ENCODE measurements around the gene KCNJ14. TPM values are rescaled to one million over a fixed set of nuclear protein-coding genes. Genes with fewer than 3 reads are reported as not detected.

The KCNJ14 gene
- total and polyA plus RNA-seq, 5 donors from 2014 or later: 0.03 to 2.2 (median 0.23) TPM; not detected in 1

DNA sequence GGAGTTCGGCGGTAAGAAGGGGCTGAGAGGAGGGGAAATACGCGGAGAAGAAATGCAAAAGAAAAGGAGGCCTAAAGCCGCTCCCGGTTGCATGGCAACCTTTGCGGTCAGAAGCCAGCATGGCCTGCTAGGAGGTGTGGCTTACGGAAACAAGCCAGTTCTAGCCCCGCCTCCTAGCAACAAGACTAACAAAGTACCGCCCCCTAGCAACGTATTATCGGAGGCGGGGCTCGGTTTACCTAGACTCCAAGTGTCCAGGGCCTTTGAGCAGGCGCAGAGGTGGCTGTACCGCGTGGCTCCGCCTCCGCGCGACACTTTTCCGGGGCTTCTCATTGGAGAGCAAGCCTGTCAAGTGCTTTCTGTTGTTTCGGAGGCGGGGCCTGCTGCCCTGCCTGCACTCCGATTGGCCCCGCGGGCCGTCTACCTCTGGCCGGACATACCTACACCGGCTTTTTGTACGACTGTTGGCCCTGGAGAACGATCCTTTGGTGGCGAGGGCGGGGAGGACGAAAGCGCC lies 13.5 kb downstream of the KCNJ14 start:
- H3K9me3 ChIP-seq (ENCODE audit: control insufficient read depth in 2 of 2, low read length in 2 of 2): no peaks in the 10 kb centered on the region
- Mint-ChIP-seq H3K36me3 (peaks cover 11% of the 10 kb centered on the region), H3K27ac (peak overlapping the region; percentile 90 to 99 (median 92)), H3K27me3 (peaks cover 5% of the 10 kb centered on the region), H3K4me3 (peak overlapping the region; percentile 88 to 94 (median 92)), H3K4me1 (peaks cover 0 to 38% (median 10%) of the 10 kb centered on the region in 4 donors), H3K9me3 (no peaks in the 10 kb centered on the region)
- ATAC-seq (ENCODE audit: low read depth in 2 of 2) (peak; percentile 91 to 93), DNase-seq (peak; percentile 100)
- H3K4me3 ChIP-seq (ENCODE audit: low read depth, low read length): peak overlapping the region; percentile 72
- H3K27ac ChIP-seq (ENCODE audit: insufficient read depth, low read length, poor library complexity, severe bottlenecking): peak overlapping the region; percentile 82
- H3K27me3 ChIP-seq (ENCODE audit: control insufficient read depth, insufficient read depth, low read length): no peaks in the 10 kb centered on the region
- H3K4me1 ChIP-seq (ENCODE audit: control insufficient read depth, insufficient read depth, low read length, poor library complexity, severe bottlenecking): peaks cover 19% of the 10 kb centered on the region
- peaks cover 33% of the 10 kb centered on the region for H3K36me3 ChIP-seq (ENCODE audit: control insufficient read depth, insufficient read depth, low read length)

DNA sequence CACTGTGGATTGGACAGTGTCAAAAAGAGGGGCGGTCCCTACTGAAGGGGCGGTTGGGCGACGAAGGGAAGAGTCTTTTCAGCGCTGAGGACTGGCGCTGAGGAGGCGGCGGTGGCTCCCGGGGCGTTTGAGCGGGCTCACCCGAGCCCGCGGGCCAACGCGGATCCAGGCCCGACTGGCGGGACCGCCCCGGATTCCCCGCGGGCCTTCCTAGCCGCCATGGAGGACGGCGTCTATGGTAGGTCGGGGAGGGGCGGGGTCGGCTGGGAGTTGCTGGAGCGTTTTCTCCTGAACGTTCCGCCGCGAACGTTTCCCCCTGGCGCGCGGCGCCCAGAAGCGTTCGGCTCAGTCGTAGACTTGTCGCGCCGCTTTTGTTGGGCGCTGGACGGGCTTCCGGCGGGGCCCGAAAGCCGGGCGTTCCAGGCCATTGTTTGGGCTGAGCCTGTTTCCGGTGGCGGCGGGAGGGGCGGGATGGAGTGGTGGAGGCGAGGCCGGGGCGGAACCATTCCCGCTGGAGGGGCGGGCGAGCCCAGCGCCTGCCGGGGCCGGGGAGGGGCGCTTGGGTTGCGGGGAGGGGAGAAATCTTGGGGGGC lies 14.0 kb downstream of the KCNJ14 start, which contains the start of gene CYTH2:
Gene CYTH2, plus strand, starts transcription at position 81 of the 593 bp plus-strand sequence. Its CDS starts 139 bp downstream, at position 220.
- Histone ChIP-seq H3K27me3 (ENCODE audit: control insufficient read depth, insufficient read depth, low read length) (no peaks in the 10 kb centered on the region), H3K36me3 (ENCODE audit: control insufficient read depth, insufficient read depth, low read length) (peaks cover 39% of the 10 kb centered on the region), H3K4me1 (ENCODE audit: control insufficient read depth, insufficient read depth, low read length, poor library complexity, severe bottlenecking) (peaks cover 19% of the 10 kb centered on the region), H3K4me3 (ENCODE audit: low read depth, low read length) (peak within 1 kb of the TSS; percentile 72), H3K9me3 (ENCODE audit: control insufficient read depth in 2 of 2, low read length in 2 of 2) (no peaks in the 10 kb centered on the region), H3K27ac (ENCODE audit: insufficient read depth, low read length, poor library complexity, severe bottlenecking) (peak within 1 kb of the TSS; percentile 82)
- DNase-seq (peak in 2 of 3 donors; percentile 69 to 79), ATAC-seq (ENCODE audit: low read depth in 2 of 2) (peak; percentile 1 to 4)
- Mint-ChIP-seq H3K9me3 (no peaks in the 10 kb centered on the region), H3K36me3 (peaks cover 13% of the 10 kb centered on the region), H3K27me3 (peaks cover 5% of the 10 kb centered on the region), H3K4me1 (peaks cover 0 to 39% (median 11%) of the 10 kb centered on the region in 4 donors), H3K27ac (peak within 1 kb of the TSS; percentile 90 to 99 (median 92)), H3K4me3 (peak within 1 kb of the TSS; percentile 88 to 94 (median 92))

DNA sequence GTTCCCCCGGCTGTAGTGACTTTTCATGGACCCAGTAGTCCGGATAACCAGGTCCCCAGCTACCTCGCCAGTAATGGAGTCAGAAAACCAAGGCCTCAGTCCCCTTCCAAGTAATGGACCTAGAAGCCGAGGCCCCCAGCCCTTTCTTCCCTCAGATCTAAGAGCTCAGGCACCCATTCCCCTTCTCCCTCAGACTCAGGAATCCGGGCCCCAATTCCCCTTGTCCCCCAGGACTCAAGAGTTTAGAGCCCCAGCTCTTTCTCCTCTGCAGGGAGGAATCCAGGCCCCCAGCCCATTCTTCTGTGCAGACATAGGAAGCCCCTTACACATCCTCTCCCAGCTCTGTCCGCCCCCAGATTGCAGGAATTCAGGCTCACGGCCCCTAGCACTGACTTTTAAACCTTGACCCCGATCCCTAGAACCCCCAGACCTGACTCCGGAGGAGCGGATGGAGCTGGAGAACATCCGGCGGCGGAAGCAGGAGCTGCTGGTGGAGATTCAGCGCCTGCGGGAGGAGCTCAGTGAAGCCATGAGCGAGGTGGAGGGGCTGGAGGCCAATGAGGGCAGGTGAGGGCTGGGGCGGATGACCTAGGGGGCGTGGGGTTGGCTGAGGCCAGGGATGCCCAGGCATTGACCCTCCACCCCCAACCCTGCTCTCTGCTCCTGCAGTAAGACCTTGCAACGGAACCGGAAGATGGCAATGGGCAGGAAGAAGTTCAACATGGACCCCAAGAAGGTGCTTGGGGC lies 14.7 kb downstream of the KCNJ14 start:
- H3K27me3 Mint-ChIP-seq: peaks cover 5% of the 10 kb centered on the region
- Histone ChIP-seq H3K9me3 (ENCODE audit: control insufficient read depth in 2 of 2, low read length in 2 of 2) (no peaks in the 10 kb centered on the region), H3K4me1 (ENCODE audit: control insufficient read depth, insufficient read depth, low read length, poor library complexity, severe bottlenecking) (peaks cover 19% of the 10 kb centered on the region), H3K27ac (ENCODE audit: insufficient read depth, low read length, poor library complexity, severe bottlenecking) (peak overlapping the region; percentile 82), H3K27me3 (ENCODE audit: control insufficient read depth, insufficient read depth, low read length) (no peaks in the 10 kb centered on the region), H3K36me3 (ENCODE audit: control insufficient read depth, insufficient read depth, low read length) (peaks cover 46% of the 10 kb centered on the region), H3K4me3 (ENCODE audit: low read depth, low read length) (peak overlapping the region; percentile 41)
- no peak for DNase-seq
- peak overlapping the region in 2 of 3 donors; percentile 37 to 93 for H3K27ac Mint-ChIP-seq
- H3K4me3 Mint-ChIP-seq: peak overlapping the region; percentile 88 to 94 (median 92)
- H3K9me3 Mint-ChIP-seq: no peaks in the 10 kb centered on the region
- no peak for ATAC-seq (ENCODE audit: low read depth in 2 of 2)
- peaks cover 14% of the 10 kb centered on the region for H3K36me3 Mint-ChIP-seq
- H3K4me1 Mint-ChIP-seq: peaks cover 0 to 40% (median 11%) of the 10 kb centered on the region in 4 donors

DNA sequence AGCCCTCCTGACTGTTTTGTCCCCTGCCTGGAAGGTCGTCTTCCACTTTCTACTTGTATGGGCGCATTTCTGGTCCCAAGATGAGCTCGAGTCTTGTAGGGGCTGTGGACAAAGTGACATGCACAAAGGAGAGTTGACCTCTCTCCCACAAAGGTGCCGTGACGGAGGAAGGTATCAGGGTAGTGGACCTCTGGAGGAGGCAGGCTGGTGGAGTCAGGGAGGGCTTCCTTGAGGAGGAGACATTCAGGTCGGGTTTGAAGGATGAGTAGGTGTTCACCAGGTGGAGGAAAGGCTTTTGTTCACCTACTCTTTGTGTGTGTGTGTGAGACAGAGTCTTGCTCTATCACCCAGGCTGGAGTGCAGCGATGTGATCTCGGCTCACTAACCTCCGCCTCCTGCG lies 15.5 kb downstream of the KCNJ14 start:
- Histone ChIP-seq H3K4me3 (ENCODE audit: low read depth, low read length) (no peak overlapping the region), H3K9me3 (ENCODE audit: control insufficient read depth in 2 of 2, low read length in 2 of 2) (no peaks in the 10 kb centered on the region), H3K27ac (ENCODE audit: insufficient read depth, low read length, poor library complexity, severe bottlenecking) (no peak overlapping the region), H3K4me1 (ENCODE audit: control insufficient read depth, insufficient read depth, low read length, poor library complexity, severe bottlenecking) (peaks cover 19% of the 10 kb centered on the region), H3K36me3 (ENCODE audit: control insufficient read depth, insufficient read depth, low read length) (peaks cover 51% of the 10 kb centered on the region), H3K27me3 (ENCODE audit: control insufficient read depth, insufficient read depth, low read length) (no peaks in the 10 kb centered on the region)
- H3K4me1 Mint-ChIP-seq: peaks cover 0 to 38% (median 11%) of the 10 kb centered on the region in 4 donors
- H3K27ac Mint-ChIP-seq: peak overlapping the region in 1 of 3 donors; percentile 37
- no peak for ATAC-seq (ENCODE audit: low read depth in 2 of 2)
- H3K27me3 Mint-ChIP-seq: no peaks in the 10 kb centered on the region
- no peaks in the 10 kb centered on the region for H3K9me3 Mint-ChIP-seq
- peaks cover 14% of the 10 kb centered on the region for H3K36me3 Mint-ChIP-seq
- H3K4me3 Mint-ChIP-seq: peak overlapping the region; percentile 57 to 94 (median 90)
- DNase-seq: no peak

DNA sequence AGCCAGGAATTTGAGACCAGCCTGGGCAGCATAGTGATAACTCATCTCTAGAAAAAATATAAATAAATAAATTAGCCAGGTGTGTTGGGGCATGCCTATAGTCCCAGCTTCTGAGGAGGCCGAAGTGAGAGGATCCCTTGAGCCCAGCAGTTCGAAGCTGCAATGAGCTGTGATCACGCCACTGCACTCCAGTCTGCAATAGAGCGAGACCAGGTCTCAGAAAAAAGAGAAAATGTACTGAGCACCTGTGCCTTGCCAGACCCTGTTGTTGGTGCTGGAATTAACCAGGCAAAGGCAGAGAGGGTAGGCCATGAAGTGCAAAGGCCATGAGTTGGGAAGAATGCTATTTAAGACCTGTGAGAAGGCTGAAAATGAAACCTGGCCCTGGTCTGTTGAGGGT lies 16.5 kb downstream of the KCNJ14 start:
- no peak overlapping the region for H3K4me3 ChIP-seq (ENCODE audit: low read depth, low read length)
- no peaks in the 10 kb centered on the region for H3K27me3 ChIP-seq (ENCODE audit: control insufficient read depth, insufficient read depth, low read length)
- Mint-ChIP-seq H3K36me3 (peaks cover 14% of the 10 kb centered on the region), H3K4me1 (peaks cover 0 to 42% (median 11%) of the 10 kb centered on the region in 4 donors), H3K27me3 (no peaks in the 10 kb centered on the region), H3K27ac (peak overlapping the region in 1 of 3 donors; percentile 38), H3K4me3 (peak overlapping the region in 2 of 4 donors; percentile 43 to 57), H3K9me3 (peaks cover 0 to 1% (median 0%) of the 10 kb centered on the region in 7 donors)
- peaks cover 51% of the 10 kb centered on the region for H3K36me3 ChIP-seq (ENCODE audit: control insufficient read depth, insufficient read depth, low read length)
- H3K4me1 ChIP-seq (ENCODE audit: control insufficient read depth, insufficient read depth, low read length, poor library complexity, severe bottlenecking): peaks cover 19% of the 10 kb centered on the region
- DNase-seq (no peak), ATAC-seq (ENCODE audit: low read depth in 2 of 2) (no peak)
- H3K27ac ChIP-seq (ENCODE audit: insufficient read depth, low read length, poor library complexity, severe bottlenecking): no peak overlapping the region
- H3K9me3 ChIP-seq (ENCODE audit: control insufficient read depth in 2 of 2, low read length in 2 of 2): no peaks in the 10 kb centered on the region

DNA sequence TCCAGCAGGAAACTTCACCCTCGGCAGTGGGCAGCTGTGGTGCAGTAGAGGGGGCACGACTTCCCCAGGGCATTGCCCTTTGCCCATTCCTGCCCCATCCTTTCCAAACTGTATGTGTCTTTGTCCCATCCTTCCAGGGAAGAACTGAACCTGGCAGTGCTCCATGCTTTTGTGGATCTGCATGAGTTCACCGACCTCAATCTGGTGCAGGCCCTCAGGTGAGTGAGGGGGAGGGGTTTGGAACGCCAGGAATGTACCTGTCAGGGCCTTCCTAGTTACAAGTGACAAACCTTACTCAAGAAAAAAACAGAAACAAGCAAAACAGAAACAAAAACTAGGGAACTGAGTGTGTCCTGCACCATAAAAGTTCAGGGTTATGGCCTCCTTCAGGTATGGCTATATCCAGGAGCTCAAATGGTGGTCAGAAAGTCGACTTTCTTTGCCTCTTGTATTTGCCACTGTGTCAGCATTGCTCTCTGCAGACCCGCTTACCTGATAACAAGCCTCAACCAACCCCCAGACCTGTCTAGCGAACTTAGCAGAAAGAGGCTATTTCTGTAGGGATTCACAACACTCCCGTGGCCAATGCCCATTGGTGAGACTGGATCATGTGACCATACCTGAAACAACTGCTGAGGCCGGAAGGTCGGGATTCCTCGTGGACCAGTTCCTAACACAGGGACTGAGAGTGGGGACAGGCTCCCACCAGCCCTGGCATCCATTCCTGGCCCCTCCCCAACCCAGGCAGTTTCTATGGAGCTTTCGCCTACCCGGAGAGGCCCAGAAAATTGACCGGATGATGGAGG lies 18.0 kb downstream of the KCNJ14 start:
- Histone ChIP-seq H3K4me3 (ENCODE audit: low read depth, low read length) (no peak overlapping the region), H3K4me1 (ENCODE audit: control insufficient read depth, insufficient read depth, low read length, poor library complexity, severe bottlenecking) (peaks cover 16% of the 10 kb centered on the region), H3K27me3 (ENCODE audit: control insufficient read depth, insufficient read depth, low read length) (no peaks in the 10 kb centered on the region), H3K27ac (ENCODE audit: insufficient read depth, low read length, poor library complexity, severe bottlenecking) (no peak overlapping the region), H3K9me3 (ENCODE audit: control insufficient read depth in 2 of 2, low read length in 2 of 2) (no peaks in the 10 kb centered on the region), H3K36me3 (ENCODE audit: control insufficient read depth, insufficient read depth, low read length) (peaks cover 51% of the 10 kb centered on the region)
- Mint-ChIP-seq H3K27ac (no peak overlapping the region), H3K36me3 (peaks cover 14% of the 10 kb centered on the region), H3K27me3 (no peaks in the 10 kb centered on the region), H3K9me3 (peaks cover 0 to 1% (median 0%) of the 10 kb centered on the region in 7 donors), H3K4me3 (peak overlapping the region in 1 of 4 donors; percentile 75), H3K4me1 (peaks cover 0 to 36% (median 10%) of the 10 kb centered on the region in 4 donors)
- DNase-seq: no peak
- no peak for ATAC-seq (ENCODE audit: low read depth in 2 of 2)

DNA sequence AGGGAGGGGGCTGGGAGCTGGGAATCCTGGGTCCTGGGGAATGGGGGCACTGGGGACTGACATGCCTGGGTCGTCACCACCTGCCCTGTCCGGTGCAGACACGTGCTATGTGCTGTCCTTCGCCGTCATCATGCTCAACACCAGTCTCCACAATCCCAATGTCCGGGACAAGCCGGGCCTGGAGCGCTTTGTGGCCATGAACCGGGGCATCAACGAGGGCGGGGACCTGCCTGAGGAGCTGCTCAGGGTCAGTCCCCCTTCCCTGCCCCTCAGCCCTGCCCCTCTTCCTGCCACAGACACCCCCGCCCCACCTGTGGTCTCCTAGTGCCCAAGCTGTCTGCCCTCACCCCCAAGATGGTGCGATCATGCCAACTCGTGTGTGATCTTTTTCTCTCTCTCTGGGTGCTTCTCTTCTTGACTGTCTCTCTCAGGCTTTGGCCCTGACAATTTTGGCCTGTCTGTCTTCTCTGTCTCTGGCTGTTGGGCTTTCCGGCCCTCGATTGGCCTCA lies 18.8 kb downstream of the KCNJ14 start:
- peaks cover 14% of the 10 kb centered on the region for H3K36me3 Mint-ChIP-seq
- H3K27ac Mint-ChIP-seq: no peak overlapping the region
- peaks cover 51% of the 10 kb centered on the region for H3K36me3 ChIP-seq (ENCODE audit: control insufficient read depth, insufficient read depth, low read length)

More for the DNA sequence above, 18.8 kb downstream of the KCNJ14 start:
- H3K9me3 Mint-ChIP-seq: peaks cover 0 to 1% (median 0%) of the 10 kb centered on the region in 7 donors
- no peak for DNase-seq
- Histone ChIP-seq H3K27me3 (ENCODE audit: control insufficient read depth, insufficient read depth, low read length) (no peaks in the 10 kb centered on the region), H3K9me3 (ENCODE audit: control insufficient read depth in 2 of 2, low read length in 2 of 2) (no peaks in the 10 kb centered on the region), H3K4me3 (ENCODE audit: low read depth, low read length) (no peak overlapping the region), H3K4me1 (ENCODE audit: control insufficient read depth, insufficient read depth, low read length, poor library complexity, severe bottlenecking) (peaks cover 14% of the 10 kb centered on the region), H3K27ac (ENCODE audit: insufficient read depth, low read length, poor library complexity, severe bottlenecking) (no peak overlapping the region)
- peaks cover 0 to 29% (median 5%) of the 10 kb centered on the region in 4 donors for H3K4me1 Mint-ChIP-seq
- no peak for ATAC-seq (ENCODE audit: low read depth in 2 of 2)
- no peaks in the 10 kb centered on the region for H3K27me3 Mint-ChIP-seq
- H3K4me3 Mint-ChIP-seq: peak overlapping the region in 1 of 4 donors; percentile 16

All from CD4-positive, CD25-positive, alpha-beta regulatory T cell (primary cell).